SK-N-MC (cell line): ENCODE data around the gene GSK3B.

Experiments
- DNase-seq: peaks from one replicate; pipeline ENCODE4 v3.0.0-alpha.2; 2011; ENCODE audit warnings: low read depth, low spot score
- H3K27ac ChIP-seq: fragments of 200-600 bp; sonication (generic); 2 replicates; pipeline ENCODE4 v1.5.1; 2016; ENCODE audit warnings: mixed run types
- H3K36me3 ChIP-seq: fragments of 200-600 bp; sonication (generic); 2 replicates; pipeline ENCODE4 v1.6.1; 2017; ENCODE audit warnings: antibody characterized with exemption, low read length, mixed read lengths; ENCODE audit not compliant: insufficient read depth
- H3K4me3 ChIP-seq: fragments of 200-600 bp; sonication (generic); 2 replicates; pipeline ENCODE4 v1.5.1; 2016
- H3K9ac ChIP-seq: fragments of 200-600 bp; sonication (generic); 2 replicates; pipeline ENCODE4 v1.8.0; 2017; ENCODE audit warnings: mixed run types, mixed read lengths; ENCODE audit not compliant: insufficient read length
- H3K9me3 ChIP-seq: fragments of 200-600 bp; sonication (generic); 2 replicates; pipeline ENCODE4 v1.6.1; 2017; ENCODE audit warnings: low read depth, mild to moderate bottlenecking, antibody characterized with exemption, low read length, moderate library complexity, mixed read lengths
- EZH2 ChIP-seq: fragments of 200-600 bp; sonication (generic); IDR thresholded peaks from one replicate; pipeline ENCODE4 v1.6.1; 2017; ENCODE audit warnings: antibody characterized with exemption
- FOXP2 ChIP-seq: optimal IDR thresholded peaks from 2 replicates; pipeline ENCODE3; 2011; ENCODE audit warnings: mild to moderate bottlenecking, moderate library complexity; ENCODE audit not compliant: insufficient read depth; ENCODE audit errors: extremely low read length, control extremely low read depth
- POLR2AphosphoS5 ChIP-seq: IDR thresholded peaks from 2 replicates; pipeline ENCODE4 v1.6.1; 2012; ENCODE audit warnings: mild to moderate bottlenecking, low read depth, low read length, borderline replicate concordance

Gene GSK3B

GRCh38 chr3:119794401-119794800, 299.8 kb downstream of the GSK3B start:
- Histone ChIP-seq H3K4me3 (no peak overlapping the region), H3K9ac (no peak overlapping the region), H3K9me3 (no peaks in the 10 kb centered on the region), H3K27ac (no peak overlapping the region), H3K36me3 (no peaks in the 10 kb centered on the region)
- DNase-seq, result no peak
- no peak for TF ChIP-seq POLR2AphosphoS5
- no peak for TF ChIP-seq EZH2
- no peak for TF ChIP-seq FOXP2

- no peak for DNase-seq
- Histone ChIP-seq H3K36me3 (no peaks in the 10 kb centered on the region), H3K9ac (no peak overlapping the region), H3K9me3 (no peaks in the 10 kb centered on the region), H3K4me3 (no peak overlapping the region), H3K27ac (no peak overlapping the region)
- TF ChIP-seq POLR2AphosphoS5 (no peak), EZH2 (no peak), FOXP2 (no peak)
Observed at GRCh38 chr3:119792270-119792669, 302.0 kb downstream of the GSK3B start.

- Histone ChIP-seq H3K9me3 (no peaks in the 10 kb centered on the region), H3K9ac (no peak overlapping the region), H3K4me3 (no peak overlapping the region), H3K36me3 (no peaks in the 10 kb centered on the region), H3K27ac (no peak overlapping the region)
- DNase-seq, result no peak
- no peak for TF ChIP-seq POLR2AphosphoS5
- TF ChIP-seq EZH2, result no peak
- no peak for TF ChIP-seq FOXP2
Observed at GRCh38 chr3:119790369-119790768, 303.9 kb downstream of the GSK3B start.

- no peak for TF ChIP-seq POLR2AphosphoS5
- no peak for TF ChIP-seq EZH2
- TF ChIP-seq FOXP2, result no peak
Observed at GRCh38 chr3:119786409-119786808, 307.8 kb downstream of the GSK3B start.

GRCh38 chr3:119783883-119784282, 310.4 kb downstream of the GSK3B start:
- H3K36me3 ChIP-seq, result no peaks in the 10 kb centered on the region
- no peak overlapping the region for H3K9ac ChIP-seq
- no peak overlapping the region for H3K27ac ChIP-seq
- TF ChIP-seq EZH2 (no peak), POLR2AphosphoS5 (no peak), FOXP2 (no peak)
- H3K4me3 ChIP-seq, result no peak overlapping the region
- no peaks in the 10 kb centered on the region for H3K9me3 ChIP-seq
- no peak for DNase-seq

More at GRCh38 chr3:119786409-119786808, 307.8 kb downstream of the GSK3B start:
- Histone ChIP-seq H3K36me3 (no peaks in the 10 kb centered on the region), H3K9me3 (no peaks in the 10 kb centered on the region), H3K27ac (no peak overlapping the region), H3K4me3 (no peak overlapping the region), H3K9ac (no peak overlapping the region)
- no peak for DNase-seq

GRCh38 chr3:119783255-119783654, 311.0 kb downstream of the GSK3B start:
- no peak for DNase-seq
- no peak overlapping the region for H3K27ac ChIP-seq
- H3K9me3 ChIP-seq, result no peaks in the 10 kb centered on the region
- no peak overlapping the region for H3K9ac ChIP-seq
- no peak overlapping the region for H3K4me3 ChIP-seq
- TF ChIP-seq FOXP2 (no peak), POLR2AphosphoS5 (no peak), EZH2 (no peak)
- H3K36me3 ChIP-seq, result no peaks in the 10 kb centered on the region

- Histone ChIP-seq H3K4me3 (no peak overlapping the region), H3K27ac (no peak overlapping the region), H3K9me3 (no peaks in the 10 kb centered on the region), H3K36me3 (no peaks in the 10 kb centered on the region), H3K9ac (no peak overlapping the region)
- no peak for DNase-seq
- TF ChIP-seq EZH2, result no peak
- no peak for TF ChIP-seq POLR2AphosphoS5
- no peak for TF ChIP-seq FOXP2
Observed at GRCh38 chr3:119782460-119782859, 311.8 kb downstream of the GSK3B start.

- no peak within 1 kb of the TSS for H3K9ac ChIP-seq
- no peaks in the 10 kb centered on the region for H3K36me3 ChIP-seq
- TF ChIP-seq POLR2AphosphoS5 (no peak), EZH2 (no peak), FOXP2 (no peak)
- H3K9me3 ChIP-seq, result no peaks in the 10 kb centered on the region
- no peak within 1 kb of the TSS for H3K4me3 ChIP-seq
- DNase-seq, result no peak
- H3K27ac ChIP-seq, result no peak within 1 kb of the TSS
Observed at GRCh38 chr3:119781330-119782198, 312.7 kb downstream of the GSK3B start, which contains the start of gene NR1I2. Gene NR1I2 (plus strand): TSS chr3:119782101.
